Body of pancreas (tissue), 4 donors: ENCODE results near the gene MYL3.

ENCODE experiments used
- CTCF ChIP-seq, 7 experiments: fragments of 450-650 bp in 4 of 7; fragments of 200-600 bp in 3 of 7; sonication (generic) in 3 of 7; IDR thresholded peaks; one replicate each; pipeline ENCODE4 v1.5.1; 2016 to 2019; ENCODE audit warnings: antibody characterized with exemption in 7 of 7
- POLR2A ChIP-seq, 3 donors: fragments of 450-650 bp; IDR thresholded peaks; one replicate each; pipeline ENCODE4 v1.6.1; 2016; ENCODE audit warnings: antibody characterized with exemption in 3 of 3, mild to moderate bottlenecking in 2 of 3

GRCh38 chr3:46854555-46854991 lies 8.7 kb downstream of the MYL3 start:
- TF ChIP-seq POLR2A (IDR thresholded peaks at IDR 0.05) = no peak
- TF ChIP-seq CTCF (IDR thresholded peaks at IDR 0.05) = no peak
